Activated CD4-positive, alpha-beta memory T cell treated with anti-CD3 and anti-CD28 coated beads, Interleukin-2, amount 10 ng/mL, durations not matched to agents 7 days and 5 days (primary cell): ENCODE measurements around the gene USP49. TPM values are rescaled to one million over a fixed set of nuclear protein-coding genes. Genes with fewer than 3 reads are reported as not detected.

ENCODE experiments used
- CTCF ChIA-PET: fragments of 350-600 bp; sonication (Branson Sonifier 250); formaldehyde crosslinking; loops from one replicate; lab custom pipeline; 2021; ENCODE audit warnings: antibody characterized with exemption, inconsistent platforms; lab: Charles Lee
- POLR2A ChIA-PET: fragments of 350-600 bp; sonication (Branson Sonifier 250); formaldehyde crosslinking; loops from one replicate; lab custom pipeline; 2021; ENCODE audit warnings: antibody characterized with exemption; lab: Charles Lee
- DNase-seq: peaks from one replicate; pipeline ENCODE4 v3.0.0-alpha.2; 2020
- H3K27ac Mint-ChIP-seq: one replicate; pipeline ENCODE4 v1.8.0; 2021; ENCODE audit warnings: mild to moderate bottlenecking, mixed read lengths
- H3K27me3 Mint-ChIP-seq: one replicate; pipeline ENCODE4 v1.8.0; 2021; ENCODE audit warnings: mixed read lengths
- H3K36me3 Mint-ChIP-seq: one replicate; pipeline ENCODE4 v1.8.0; 2021; ENCODE audit warnings: low read depth, mixed read lengths
- H3K4me1 Mint-ChIP-seq: one replicate; pipeline ENCODE4 v1.8.0; 2021; ENCODE audit warnings: mixed read lengths
- H3K4me3 Mint-ChIP-seq: one replicate; pipeline ENCODE4 v1.8.0; 2021; ENCODE audit warnings: mild to moderate bottlenecking, mixed read lengths
- H3K9me3 Mint-ChIP-seq: one replicate; pipeline ENCODE4 v1.8.0; 2021; ENCODE audit warnings: mixed read lengths
- total RNA-seq, 2 experiments: library from RNA; stranded (reverse); gene quantifications; one replicate each; pipeline ENCODE4 v1.2.3, GENCODE V29; 2021

The USP49 gene
- total RNA-seq, 2 experiments from 2014 or later: 6.8 to 7.3 TPM

DNA sequence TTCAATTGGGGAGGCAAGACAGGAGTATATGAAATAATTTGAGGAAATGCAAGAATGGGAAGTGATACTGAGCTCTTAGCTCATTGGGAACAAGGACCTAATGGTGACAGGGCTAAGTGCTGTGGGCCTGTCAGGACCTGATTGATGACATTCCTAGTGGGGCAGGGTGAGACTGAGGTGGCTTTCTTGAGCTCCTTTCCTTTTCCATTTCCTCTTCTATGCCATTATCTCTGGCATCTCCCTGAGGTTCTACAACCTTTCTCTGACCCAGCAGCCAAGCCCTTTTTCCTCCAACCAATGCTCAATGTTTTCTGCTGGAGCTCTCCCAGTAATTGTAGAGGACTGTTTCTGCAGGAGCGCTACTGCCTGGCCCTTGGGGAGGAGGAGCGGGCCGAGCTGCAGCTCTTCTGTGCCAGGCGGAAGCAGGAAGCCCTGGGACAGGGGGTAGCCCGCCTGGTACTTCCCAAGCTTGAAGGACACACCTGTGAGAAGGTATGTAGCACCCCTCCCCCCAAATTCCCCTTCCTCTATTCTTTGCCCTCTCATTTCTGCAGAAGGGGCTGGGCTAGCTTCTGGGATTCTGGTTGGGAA lies 110.5 kb downstream of the USP49 start:
- no peak overlapping the region for H3K27ac Mint-ChIP-seq
- H3K4me3 Mint-ChIP-seq: peak overlapping the region; percentile 26
- peaks cover 12% of the 10 kb centered on the region for H3K36me3 Mint-ChIP-seq
- H3K4me1 Mint-ChIP-seq: peaks cover 27% of the 10 kb centered on the region
- ChIA-PET CTCF (interaction anchor here (0.9 to 13.2 kb wide), 7 partner anchors 16 to 780 kb away, joined by 3 to 266 read pairs (median 4); partner anchors contain the start of genes BYSL, MED20, TAF8 and UBR2), POLR2A (interaction anchor here (4.9 to 5.6 kb wide), 2 partner anchors 51 to 261 kb away, joined by 21 to 117 read pairs; partner anchors contain the start of gene TAF8)
- DNase-seq: no peak
- peaks cover 15% of the 10 kb centered on the region for H3K27me3 Mint-ChIP-seq
- H3K9me3 Mint-ChIP-seq: no peaks in the 10 kb centered on the region

DNA sequence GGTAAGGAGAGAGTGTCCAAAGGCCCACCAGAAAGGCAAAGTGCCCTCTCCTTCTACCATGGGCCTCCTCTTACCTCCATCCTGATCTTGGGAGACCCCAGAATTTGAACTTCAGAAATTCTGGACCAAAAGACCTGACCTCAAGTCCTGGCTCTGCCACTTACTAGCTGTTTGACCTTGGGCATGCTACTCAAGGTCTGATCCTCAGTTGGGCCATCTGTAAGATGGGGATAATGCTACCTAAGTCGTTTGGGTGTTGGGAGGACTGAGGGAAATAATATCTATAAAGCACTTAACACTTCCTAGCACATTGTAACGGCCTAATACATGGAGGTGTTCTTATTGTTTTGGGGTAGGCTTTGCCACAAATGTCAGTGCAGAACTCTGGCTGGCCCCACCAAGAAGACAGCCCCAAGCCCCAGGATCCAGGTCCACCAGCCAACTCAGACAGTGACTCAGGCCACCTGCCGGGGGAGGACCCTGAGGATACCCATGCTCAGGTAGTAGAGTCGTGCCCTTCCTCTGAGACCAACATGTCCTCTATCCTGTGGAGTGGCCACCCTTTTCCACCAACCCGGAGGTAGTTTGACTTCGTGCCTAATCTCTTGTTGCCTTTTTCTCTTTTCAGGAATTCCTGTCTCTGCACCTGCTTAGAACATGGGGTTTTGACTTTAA lies 111.9 kb downstream of the USP49 start:
- H3K9me3 Mint-ChIP-seq: no peaks in the 10 kb centered on the region
- CTCF ChIA-PET: interaction anchor here (0.7 to 13.2 kb wide), 6 partner anchors 138 to 386 kb away, joined by 3 to 266 read pairs (median 3); partner anchors contain the start of genes BYSL, MED20 and TAF8
- peaks cover 29% of the 10 kb centered on the region for H3K4me1 Mint-ChIP-seq
- no peak overlapping the region for H3K4me3 Mint-ChIP-seq
- no peak overlapping the region for H3K27ac Mint-ChIP-seq
- peaks cover 15% of the 10 kb centered on the region for H3K27me3 Mint-ChIP-seq
- no peak for DNase-seq
- peaks cover 3% of the 10 kb centered on the region for H3K36me3 Mint-ChIP-seq
- POLR2A ChIA-PET: interaction anchor here (1.3 kb wide), 1 partner anchor 8 kb away, joined by 3 read pairs; no protein-coding TSS in a partner anchor

DNA sequence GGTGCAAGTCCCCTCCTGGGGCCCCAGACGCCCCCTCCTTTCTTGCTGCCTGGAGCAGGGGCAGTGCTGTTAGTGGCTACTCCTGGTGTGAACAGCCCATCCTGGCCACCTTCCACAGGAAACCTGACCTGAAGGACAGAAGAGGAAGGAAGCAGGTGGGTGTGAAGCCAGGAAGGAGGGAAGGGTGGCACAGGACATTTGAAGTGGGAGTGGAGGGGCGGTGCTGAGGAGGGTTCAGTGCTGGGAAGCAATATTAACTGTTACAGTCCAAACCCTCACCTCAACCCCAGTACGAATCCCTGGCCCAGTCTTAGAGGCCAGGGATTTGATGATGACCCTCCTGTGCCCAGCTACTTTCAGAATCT lies 113.8 kb downstream of the USP49 start:
- no peak overlapping the region for H3K27ac Mint-ChIP-seq
- H3K27me3 Mint-ChIP-seq: peaks cover 15% of the 10 kb centered on the region
- DNase-seq: no peak
- no peaks in the 10 kb centered on the region for H3K36me3 Mint-ChIP-seq
- peaks cover 29% of the 10 kb centered on the region for H3K4me1 Mint-ChIP-seq
- no peaks in the 10 kb centered on the region for H3K9me3 Mint-ChIP-seq
- H3K4me3 Mint-ChIP-seq: peak overlapping the region; percentile 54
- ChIA-PET POLR2A (interaction anchor here (1.3 kb wide), 1 partner anchor 161 kb away, joined by 3 read pairs; no protein-coding TSS in a partner anchor), CTCF (interaction anchor here (1.0 to 13.2 kb wide), 5 partner anchors 16 to 287 kb away, joined by 3 to 266 read pairs (median 3); partner anchors contain the start of genes BYSL, MED20 and TAF8)

DNA sequence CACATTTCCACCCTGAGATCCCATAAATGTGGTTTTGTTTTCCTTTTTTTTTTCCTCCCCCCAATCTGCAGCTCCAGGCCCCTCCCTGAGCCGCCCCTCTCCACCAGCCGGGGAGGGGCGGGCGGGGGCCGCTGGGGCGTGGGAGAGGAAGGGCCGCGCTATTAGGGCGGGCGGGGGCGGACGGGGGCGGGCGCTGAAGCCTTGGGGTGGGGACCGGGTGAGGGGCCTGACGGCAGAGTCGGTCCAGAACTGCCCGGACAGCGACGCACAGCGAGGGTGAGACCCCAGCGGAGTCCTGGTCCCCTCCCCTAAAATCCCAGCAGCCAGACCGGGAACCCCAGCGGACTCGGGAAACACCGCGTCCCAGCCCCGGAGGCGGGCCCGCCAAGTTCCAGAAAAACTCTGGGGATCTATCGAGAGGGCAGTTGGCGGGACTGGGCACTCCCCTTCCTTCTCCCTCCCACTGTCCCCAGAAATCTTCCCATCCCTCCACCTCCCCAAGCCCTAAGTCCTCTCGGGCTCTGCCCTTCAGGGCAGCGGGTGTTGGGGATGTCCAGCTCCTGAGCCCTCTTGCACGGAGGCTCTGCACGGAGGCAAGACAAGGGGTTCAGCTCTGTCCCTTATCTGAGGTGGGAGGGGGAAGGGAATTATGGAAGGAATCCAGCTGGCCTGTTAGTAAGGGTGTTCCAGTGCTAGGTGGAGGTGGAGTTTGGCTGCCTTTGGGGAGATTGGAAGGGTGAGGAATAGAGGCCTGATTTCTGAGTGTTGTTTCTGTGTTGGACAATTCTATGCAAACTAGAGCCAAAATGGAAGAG lies 114.4 kb downstream of the USP49 start, which contains the start of gene PRICKLE4:
PRICKLE4 (plus strand) TSS at position 232 of the 815 bp plus-strand sequence. CDS start 2,692 bp downstream, outside the sequence.
- Mint-ChIP-seq H3K4me3 (peak within 1 kb of the TSS; percentile 85), H3K27me3 (peaks cover 15% of the 10 kb centered on the region), H3K4me1 (peaks cover 25% of the 10 kb centered on the region), H3K9me3 (no peaks in the 10 kb centered on the region), H3K27ac (peak within 1 kb of the TSS; percentile 6), H3K36me3 (no peaks in the 10 kb centered on the region)
- no peak for DNase-seq
- ChIA-PET POLR2A (interaction anchor here (1.3 kb wide), 1 partner anchor 162 kb away, joined by 3 read pairs; no protein-coding TSS in a partner anchor), CTCF (interaction anchor here (0.6 to 13.2 kb wide), 6 partner anchors 16 to 287 kb away, joined by 3 to 266 read pairs (median 3); partner anchors contain the start of genes BYSL, MED20 and TAF8)

DNA sequence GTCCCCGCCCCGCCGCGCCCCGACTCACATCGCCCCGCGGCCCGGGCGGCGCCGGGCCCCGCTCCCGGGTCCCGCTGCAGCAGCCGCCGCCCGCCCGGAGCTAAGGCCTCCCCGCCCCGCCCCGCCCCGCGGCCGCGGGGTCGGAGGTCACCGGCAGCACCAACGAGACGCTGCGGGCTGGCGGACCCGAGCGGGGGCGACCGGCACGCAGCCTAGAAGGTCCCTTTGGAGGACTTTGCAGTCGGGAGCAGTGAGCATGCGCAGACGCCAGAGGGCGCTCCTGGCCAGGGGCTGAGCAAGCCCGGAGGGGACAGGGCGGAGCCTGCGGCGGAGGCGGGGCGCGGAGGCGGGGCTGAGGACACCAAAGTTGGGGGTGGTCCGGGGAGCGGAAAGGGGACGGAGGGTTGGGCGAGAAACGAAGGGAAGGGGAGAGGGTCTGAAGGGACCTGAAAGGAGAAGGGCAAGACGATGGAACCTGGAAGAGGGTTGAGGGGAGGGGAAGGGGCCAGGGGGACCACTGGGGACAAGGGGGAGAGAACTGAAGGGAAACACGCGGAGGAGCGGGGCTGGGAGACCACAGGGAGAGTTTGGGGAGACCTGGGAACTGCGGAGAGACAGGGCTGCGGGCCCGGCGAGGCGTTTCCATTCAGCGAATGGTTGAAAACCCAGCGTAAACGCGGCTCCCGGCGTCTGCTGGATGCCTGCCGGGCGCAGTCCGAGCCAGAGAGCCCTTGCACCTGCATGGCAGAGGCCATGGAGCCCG lies 115.2 kb downstream of the USP49 start, which contains the start of gene FRS3:
FRS3 (minus strand) TSS at position 113 of the 763 bp plus-strand sequence. CDS start 2,913 bp downstream, outside the sequence.
- Mint-ChIP-seq H3K4me1 (peaks cover 23% of the 10 kb centered on the region), H3K27me3 (peaks cover 15% of the 10 kb centered on the region), H3K27ac (peak within 1 kb of the TSS; percentile 73), H3K4me3 (peak within 1 kb of the TSS; percentile 87), H3K9me3 (no peaks in the 10 kb centered on the region), H3K36me3 (peaks cover 3% of the 10 kb centered on the region)
- peak; percentile 99 for DNase-seq
- ChIA-PET POLR2A (interaction anchor here (1.0 kb wide), 1 partner anchor 269 kb away, joined by 6 read pairs; no protein-coding TSS in a partner anchor), CTCF (interaction anchor here (0.5 to 13.2 kb wide), 11 partner anchors 17 to 961 kb away, joined by 3 to 266 read pairs (median 3); partner anchors contain the start of genes BYSL, MED20, TAF8 and TFEB)

DNA sequence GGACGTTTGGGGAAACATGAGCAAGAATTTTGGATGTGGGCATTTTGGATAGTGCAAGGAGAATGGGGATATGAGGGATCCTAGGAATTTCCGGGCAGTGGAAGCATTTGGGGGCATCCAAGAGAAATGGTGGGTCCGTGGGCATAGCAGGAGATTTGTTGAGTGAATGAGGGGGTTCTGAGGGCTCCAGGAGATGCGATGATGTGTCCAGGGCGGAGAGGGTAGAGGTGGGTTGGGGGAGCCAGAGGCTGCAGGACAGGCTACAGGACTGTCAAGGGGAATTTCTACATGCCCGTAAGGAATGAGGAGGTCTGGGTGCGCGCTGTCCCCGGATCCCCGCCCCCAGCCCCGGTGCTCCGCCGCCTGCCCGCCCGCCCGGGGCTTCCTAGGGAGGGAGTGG lies 115.8 kb downstream of the USP49 start:
- CTCF ChIA-PET: interaction anchor here (0.5 to 13.2 kb wide), 9 partner anchors 18 to 962 kb away, joined by 3 to 266 read pairs (median 3); partner anchors contain the start of genes BYSL, MED20, TAF8 and TFEB
- DNase-seq: no peak
- Mint-ChIP-seq H3K4me3 (peak overlapping the region; percentile 87), H3K4me1 (peaks cover 23% of the 10 kb centered on the region), H3K27ac (peak overlapping the region; percentile 73), H3K9me3 (no peaks in the 10 kb centered on the region), H3K27me3 (peaks cover 15% of the 10 kb centered on the region), H3K36me3 (peaks cover 7% of the 10 kb centered on the region)
- POLR2A ChIA-PET: interaction anchor here (1.0 kb wide), 1 partner anchor 269 kb away, joined by 6 read pairs; no protein-coding TSS in a partner anchor

DNA sequence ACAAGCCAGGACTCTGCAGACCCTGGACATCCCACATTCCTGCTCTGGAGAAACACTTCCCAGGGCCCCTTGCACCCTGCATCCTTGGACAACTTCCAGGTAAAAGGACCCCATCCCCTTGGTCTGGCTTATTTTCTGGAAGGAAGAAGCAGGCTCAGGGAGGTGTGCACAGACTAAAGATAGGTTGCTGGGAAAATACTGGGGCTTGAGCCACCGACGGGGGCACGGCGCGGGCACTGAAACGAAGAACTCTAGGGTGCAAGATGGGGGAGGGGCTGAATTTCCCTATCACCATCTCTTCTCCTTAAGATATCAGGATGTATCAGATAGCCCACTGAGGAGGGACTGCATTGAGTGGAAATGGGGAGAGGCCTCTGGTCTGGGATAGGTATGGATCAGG lies 116.3 kb downstream of the USP49 start:
- POLR2A ChIA-PET: interaction anchor here (1.4 kb wide), 1 partner anchor 8 kb away, joined by 7 read pairs; the partner anchor contains the start of gene TOMM6

DNA sequence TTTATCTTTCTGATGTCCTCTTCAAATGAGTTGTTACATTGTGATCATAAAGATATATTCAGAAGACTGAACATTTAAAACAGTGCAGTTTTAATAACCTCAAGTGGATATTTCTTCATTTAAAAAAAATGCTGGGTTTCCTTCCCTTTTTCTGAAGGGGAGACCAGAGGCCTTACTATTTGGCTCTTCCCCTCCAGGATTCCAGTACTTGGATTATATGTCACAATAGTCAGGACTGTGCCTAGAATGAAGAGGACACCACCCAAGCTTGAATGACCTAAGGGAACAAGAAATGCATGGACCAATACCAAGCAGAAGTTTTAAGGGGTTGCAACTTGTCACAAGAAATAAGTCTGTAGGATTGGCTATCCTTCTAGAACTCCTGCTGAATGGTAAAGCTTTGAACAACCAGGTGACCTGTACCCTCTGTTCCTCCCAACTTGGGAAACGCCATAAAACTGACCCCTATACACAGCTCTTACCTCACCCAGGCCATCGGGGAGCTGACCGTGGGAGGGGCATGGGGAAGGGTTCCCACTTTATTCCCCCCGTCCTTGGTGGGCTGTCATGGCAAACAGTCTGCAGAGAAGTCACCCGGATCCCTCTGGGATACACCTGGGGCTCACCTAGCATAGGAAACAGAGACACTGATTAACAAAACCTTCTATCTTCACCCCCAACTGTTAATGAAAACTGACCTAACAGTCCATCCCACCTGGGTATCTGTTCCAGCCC lies 117.5 kb downstream of the USP49 start:
- Mint-ChIP-seq H3K9me3 (no peaks in the 10 kb centered on the region), H3K27ac (peak overlapping the region; percentile 55), H3K27me3 (peaks cover 9% of the 10 kb centered on the region), H3K36me3 (peaks cover 7% of the 10 kb centered on the region), H3K4me3 (peak overlapping the region; percentile 87), H3K4me1 (peaks cover 23% of the 10 kb centered on the region)
- ChIA-PET CTCF (interaction anchor here (0.7 to 3.1 kb wide), 8 partner anchors 9 to 327 kb away, joined by 3 to 27 read pairs (median 4); partner anchors contain the start of gene TOMM6), POLR2A (interaction anchor here (1.4 kb wide), 2 partner anchors 9 to 266 kb away, joined by 4 to 7 read pairs; partner anchors contain the start of gene TOMM6)
- no peak for DNase-seq

More for the DNA sequence above, 116.3 kb downstream of the USP49 start:
- H3K27ac Mint-ChIP-seq: peak overlapping the region; percentile 73
- peaks cover 7% of the 10 kb centered on the region for H3K36me3 Mint-ChIP-seq
- H3K9me3 Mint-ChIP-seq: no peaks in the 10 kb centered on the region
- peaks cover 15% of the 10 kb centered on the region for H3K27me3 Mint-ChIP-seq
- DNase-seq: no peak
- CTCF ChIA-PET: interaction anchor here (1.1 to 3.1 kb wide), 5 partner anchors 8 to 326 kb away, joined by 3 to 27 read pairs (median 5); partner anchors contain the start of gene TOMM6
- peaks cover 23% of the 10 kb centered on the region for H3K4me1 Mint-ChIP-seq
- peak overlapping the region; percentile 87 for H3K4me3 Mint-ChIP-seq

DNA sequence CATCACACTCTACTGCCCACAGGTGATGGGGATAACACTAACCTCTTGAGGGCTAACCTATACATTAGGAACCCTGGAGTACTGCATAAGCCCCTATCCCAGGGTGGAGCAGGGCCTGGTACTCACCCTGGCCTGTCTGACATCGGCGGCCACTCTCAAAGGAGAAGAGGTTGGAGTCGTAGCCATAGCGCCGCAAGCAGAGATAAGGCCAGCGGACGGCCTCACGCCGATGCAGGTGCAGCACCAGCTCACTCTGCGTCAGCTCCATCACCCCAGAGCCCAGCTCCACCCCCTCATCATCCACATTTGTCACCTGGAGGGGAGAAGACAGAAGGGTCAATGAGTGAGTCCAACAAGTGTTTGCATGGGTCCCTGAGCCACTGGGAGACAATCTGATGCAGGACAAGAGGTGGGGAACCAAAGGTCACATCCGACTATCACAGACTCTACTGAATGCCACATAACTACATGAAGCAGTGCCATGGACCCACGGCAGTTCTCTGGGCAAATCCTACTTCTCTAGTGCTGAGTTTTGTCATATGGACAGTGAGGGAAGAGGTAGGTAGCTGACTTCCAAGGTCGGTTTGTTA lies 119.8 kb downstream of the USP49 start:
- no peak overlapping the region for H3K4me3 Mint-ChIP-seq
- ChIA-PET CTCF (interaction anchor here (0.6 to 1.3 kb wide), 4 partner anchors 8 to 186 kb away, joined by 3 to 4 read pairs (median 4); no protein-coding TSS in a partner anchor), POLR2A (interaction anchor here (0.7 kb wide), 1 partner anchor 12 kb away, joined by 3 read pairs; the partner anchor contains the start of gene TOMM6)
- peaks cover 16% of the 10 kb centered on the region for H3K36me3 Mint-ChIP-seq
- H3K4me1 Mint-ChIP-seq: peaks cover 14% of the 10 kb centered on the region
- DNase-seq: no peak
- H3K9me3 Mint-ChIP-seq: no peaks in the 10 kb centered on the region
- H3K27me3 Mint-ChIP-seq: no peaks in the 10 kb centered on the region
- H3K27ac Mint-ChIP-seq: no peak overlapping the region

DNA sequence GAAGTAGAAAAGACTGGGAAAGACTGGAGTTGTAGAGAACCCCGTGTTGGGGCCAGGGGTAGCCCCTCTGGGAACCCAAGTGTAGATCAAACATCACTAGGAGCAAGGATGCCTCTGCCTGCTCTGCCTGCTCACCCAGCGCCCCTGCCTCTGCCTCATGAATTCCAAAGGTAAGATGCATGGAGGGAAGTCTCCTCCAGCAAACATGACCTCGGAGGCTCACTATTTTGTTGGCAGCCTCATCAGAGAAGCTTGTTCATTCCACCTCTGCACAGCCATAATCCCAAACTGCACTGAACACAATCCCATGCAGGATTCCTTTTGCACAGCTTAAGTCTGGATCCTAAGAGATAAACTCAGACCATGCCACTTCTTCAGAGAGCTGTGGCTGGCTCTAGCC lies 120.3 kb downstream of the USP49 start:
- CTCF ChIA-PET: interaction anchor here (0.8 to 1.2 kb wide), 2 partner anchors 11 to 69 kb away, joined by 3 read pairs; no protein-coding TSS in a partner anchor
- peaks cover 16% of the 10 kb centered on the region for H3K36me3 Mint-ChIP-seq
- no peaks in the 10 kb centered on the region for H3K9me3 Mint-ChIP-seq
- no peak overlapping the region for H3K27ac Mint-ChIP-seq
- no peak for DNase-seq
- POLR2A ChIA-PET: no interaction called here
- H3K4me1 Mint-ChIP-seq: peaks cover 11% of the 10 kb centered on the region
- no peak overlapping the region for H3K4me3 Mint-ChIP-seq
- no peaks in the 10 kb centered on the region for H3K27me3 Mint-ChIP-seq
